GM12801 (cell line): Measurements from ENCODE around the gene BICDL1.

Experiments
- CTCF ChIP-seq: IDR thresholded peaks from one replicate; pipeline ENCODE4 v1.5.1; 2011; ENCODE audit warnings: control low read depth; ENCODE audit not compliant: insufficient read length; ENCODE audit errors: extremely low read depth

Gene BICDL1

GRCh38 chr12:120132054-120132836, 143.2 kb downstream of the BICDL1 start:
- no peak for TF ChIP-seq CTCF

GRCh38 chr12:120132863-120133385, 143.9 kb downstream of the BICDL1 start:
- no peak for TF ChIP-seq CTCF

GRCh38 chr12:120134307-120134980, 145.4 kb downstream of the BICDL1 start:
- TF ChIP-seq CTCF = no peak

GRCh38 chr12:120136093-120136770, 147.2 kb downstream of the BICDL1 start:
- TF ChIP-seq CTCF = no peak

- TF ChIP-seq CTCF = no peak
These were observed 148.8 kb downstream of the BICDL1 start for GRCh38 chr12:120137833-120138232.

GRCh38 chr12:120138366-120138765, 149.3 kb downstream of the BICDL1 start:
- no peak for TF ChIP-seq CTCF

- no peak for TF ChIP-seq CTCF
These were observed 150.9 kb downstream of the BICDL1 start for GRCh38 chr12:120139958-120140357.
